HepG2 (cell line): ENCODE data around the gene CLASP1. TPM values are rescaled to one million over a fixed set of nuclear protein-coding genes. Genes with fewer than 3 reads are reported as not detected.

Experiments used
- ATAC-seq: fragments of 200-7000 bp; cut with Tn5 transposase; 3 replicates; pipeline ENCODE4 v1.9.1; 2020; ENCODE audit warnings: mild to moderate bottlenecking, moderate library complexity
- BruUV-seq: library from RNA; stranded (reverse); fragments of 400-500 nt; replicated peaks from 2 replicates; lab custom pipeline; 2021; lab: Mats Ljungman, UMichigan
- CTCF ChIA-PET: fragments of 300-600 bp; formaldehyde crosslinking; extraction: SDS; loops from one replicate; lab custom pipeline; 2021; ENCODE audit warnings: low total read pairs, inconsistent platforms, low intra/inter-chr PET ratio; lab: Yijun Ruan, JAX
- POLR2A ChIA-PET: fragments of 350-600 bp; sonication (Branson Sonifier 250); formaldehyde crosslinking; loops from one replicate; lab custom pipeline; 2020; ENCODE audit warnings: antibody characterized with exemption, inconsistent platforms; lab: Yijun Ruan, JAX
- DNase-seq: peaks from one replicate; pipeline ENCODE4 v3.0.0-alpha.2; 2015; ENCODE audit warnings: low spot score
- FAIRE-seq: peaks from 3 replicates; lab custom pipeline; 2011; peaks lifted over from hg19 to GRCh38; lab: Jason Lieb, UNC
- H2AFZ ChIP-seq: one replicate; pipeline ENCODE4 v1.6.1; 2011; ENCODE audit warnings: low read length, inconsistent platforms
- H3K27ac ChIP-seq: fragments of 300-600 bp; 3 replicates; pipeline ENCODE4 v1.8.0; 2011; ENCODE audit warnings: mixed run types, mild to moderate bottlenecking, mixed read lengths, low read length, inconsistent platforms; ENCODE audit not compliant: insufficient read depth; ENCODE audit errors: extremely low read length
- H3K27me3 ChIP-seq, 2 experiments: fragments of 200-600 bp in 1 of 2; 2 replicates in 1 of 2; 3 replicates in 1 of 2; pipeline versions ENCODE4 v1.6.0 to v1.8.0; 2011; ENCODE audit warnings: low read length in 2 of 2, mild to moderate bottlenecking in 2 of 2, moderate library complexity in 2 of 2, inconsistent platforms in 1 of 2; ENCODE audit not compliant: insufficient read depth in 2 of 2, control insufficient read depth in 1 of 2
- H3K36me3 ChIP-seq, 2 experiments: fragments of 200-600 bp in 1 of 2; replicated peaks in 1 of 2; 2 replicates in 1 of 2; 3 replicates in 1 of 2; pipeline versions ENCODE4 v1.5.1 to v1.8.0; 2011; ENCODE audit warnings: low read length in 2 of 2, inconsistent platforms in 1 of 2; ENCODE audit not compliant: insufficient read depth in 2 of 2, control insufficient read depth in 1 of 2
- H3K4me1 ChIP-seq: 2 replicates; pipeline ENCODE4 v1.5.1; 2012; ENCODE audit warnings: low read length, inconsistent platforms; ENCODE audit not compliant: insufficient read depth
- H3K4me2 ChIP-seq: 2 replicates; pipeline ENCODE4 v1.6.0; 2011; ENCODE audit warnings: low read depth, low read length, inconsistent platforms
- H3K4me3 ChIP-seq, 3 experiments: fragments of 200-600 bp in 1 of 3; sonication (generic), shearing (Covaris generic) in 1 of 3; replicated peaks in 1 of 3; 2 replicates each; pipeline ENCODE4 v1.5.1; 2011 to 2016; ENCODE audit warnings: low read length in 3 of 3, inconsistent platforms in 2 of 3, low read depth in 2 of 3, mild to moderate bottlenecking in 2 of 3, control low read depth in 1 of 3, mixed read lengths in 1 of 3; ENCODE audit not compliant: insufficient read depth in 1 of 3
- H3K79me2 ChIP-seq: one replicate; pipeline ENCODE4 v1.6.1; 2011; ENCODE audit warnings: low read length, inconsistent platforms; ENCODE audit not compliant: insufficient read depth
- H3K9ac ChIP-seq: 2 replicates; pipeline ENCODE4 v1.6.0; 2011; ENCODE audit warnings: mild to moderate bottlenecking, low read depth, low read length, inconsistent platforms; ENCODE audit not compliant: insufficient read depth
- H3K9me3 ChIP-seq: 2 replicates; pipeline ENCODE4 v1.5.1; 2012; ENCODE audit warnings: mild to moderate bottlenecking, low read length
- H4K20me1 ChIP-seq: 2 replicates; pipeline ENCODE4 v1.6.0; 2011; ENCODE audit warnings: inconsistent platforms, mild to moderate bottlenecking, low read length, moderate library complexity; ENCODE audit not compliant: insufficient read depth
- CAMTA2 ChIP-seq: sonication (generic); formaldehyde crosslinking; IDR thresholded peaks from 2 replicates; pipeline ENCODE4 v1.4.0; 2020; ENCODE audit warnings: mild to moderate bottlenecking, missing genetic modification reagents, borderline replicate concordance
- EP300 ChIP-seq, 3 experiments: sonication (generic) in 1 of 3; formaldehyde crosslinking in 1 of 3; IDR thresholded peaks; 2 replicates each; pipeline versions ENCODE4 v1.5.1 to v1.6.1; 2011 to 2020; ENCODE audit warnings: low read depth in 2 of 3, low read length in 2 of 3, borderline replicate concordance in 1 of 3, improper control_type of control experiment in 1 of 3, mild to moderate bottlenecking in 1 of 3, missing genetic modification reagents in 1 of 3, moderate library complexity in 1 of 3
- GABPA ChIP-seq, 2 experiments: IDR thresholded peaks; 2 replicates each; pipeline ENCODE4 v1.6.1; 2011 to 2016; ENCODE audit warnings: low read depth in 2 of 2, low read length in 1 of 2, missing biosample characterization in 1 of 2, missing genetic modification characterization in 1 of 2
- HIVEP1 ChIP-seq: sonication (generic); formaldehyde crosslinking; IDR thresholded peaks from 2 replicates; pipeline ENCODE4 v1.4.0; 2020; ENCODE audit warnings: mild to moderate bottlenecking, missing genetic modification reagents
- KAT8 ChIP-seq: IDR thresholded peaks from 2 replicates; pipeline ENCODE4 v1.6.1; 2016; ENCODE audit warnings: missing genetic modification reagents, missing compliant biosample characterization
- KLF15 ChIP-seq: sonication (generic); formaldehyde crosslinking; IDR thresholded peaks from 2 replicates; pipeline ENCODE4 v1.8.1; 2023; ENCODE audit warnings: borderline replicate concordance, mild to moderate bottlenecking, inconsistent platforms, missing genetic modification reagents, mixed read lengths
- KLF16 ChIP-seq, 2 experiments: sonication (generic) in 1 of 2; formaldehyde crosslinking in 1 of 2; IDR thresholded peaks; 2 replicates each; pipeline versions ENCODE4 v1.6.1 to v1.8.0; 2016 to 2023; ENCODE audit warnings: missing genetic modification reagents in 2 of 2, missing compliant biosample characterization in 1 of 2
- LRRFIP1 ChIP-seq: sonication (generic); formaldehyde crosslinking; conservative IDR thresholded peaks from 2 replicates; pipeline ENCODE4 v1.4.0; 2020; ENCODE audit warnings: missing genetic modification reagents
- NCOR1 ChIP-seq: fragments of 200-600 bp; sonication (generic); IDR thresholded peaks from 2 replicates; pipeline ENCODE4 v1.7.0; 2017; ENCODE audit warnings: antibody characterized with exemption, low read length, borderline replicate concordance
- ONECUT2 ChIP-seq: sonication (generic); formaldehyde crosslinking; IDR thresholded peaks from 2 replicates; pipeline ENCODE4 v1.4.0; 2020; ENCODE audit warnings: missing genetic modification reagents
- REXO4 ChIP-seq: sonication (generic); formaldehyde crosslinking; IDR thresholded peaks from 2 replicates; pipeline ENCODE4 v1.8.0; 2022; ENCODE audit warnings: missing genetic modification reagents, mild to moderate bottlenecking, borderline replicate concordance
- ZBED4 ChIP-seq: sonication (generic); formaldehyde crosslinking; IDR thresholded peaks from 2 replicates; pipeline ENCODE4 v1.4.0; 2020; ENCODE audit warnings: missing genetic modification reagents, borderline replicate concordance
- ZFP41 ChIP-seq: sonication (generic); formaldehyde crosslinking; IDR thresholded peaks from 2 replicates; pipeline ENCODE4 v1.4.0; 2020; ENCODE audit warnings: mild to moderate bottlenecking, missing genetic modification reagents, borderline replicate concordance
- ZFYVE20 ChIP-seq: sonication (generic); formaldehyde crosslinking; IDR thresholded peaks from 2 replicates; pipeline ENCODE4 v1.8.0; 2023; ENCODE audit warnings: low read depth, mild to moderate bottlenecking, moderate library complexity, missing genetic modification reagents, borderline replicate concordance
- ZNF18 ChIP-seq: sonication (generic); formaldehyde crosslinking; IDR thresholded peaks from 2 replicates; pipeline ENCODE4 v1.8.0; 2022; ENCODE audit warnings: mild to moderate bottlenecking, missing genetic modification reagents; ENCODE audit not compliant: insufficient replicate concordance
- ZNF343 ChIP-seq: sonication (generic); formaldehyde crosslinking; IDR thresholded peaks from 2 replicates; pipeline ENCODE4 v1.4.0; 2020; ENCODE audit warnings: mild to moderate bottlenecking, missing genetic modification reagents
- WGBS: methylation state at CpG from one replicate; pipeline ENCODE4 v1.1.6; 2017; ENCODE audit warnings: low lambda C conversion rate; 5-methylcytosine and 5-hydroxymethylcytosine counted together
- in situ Hi-C: cut with HindIII; loops from 2 replicates; pipeline ENCODE4 v1.10.0; 2017; ENCODE audit warnings: low pct_unique_long_range_greater_than_20kb; ENCODE audit not compliant: extremely low pct_ligation_motif_present
- intact Hi-C: fragments of 100-400 bp; cut with micrococcal nuclease; formaldehyde crosslinking; loops from one replicate; pipeline ENCODE4 v1.10.0; 2022; ENCODE audit not compliant: unreplicated experiment
- polyA plus RNA-seq, 8 experiments: library from polyadenylated mRNA; depleted of rRNA in 3 of 8; stranded (reverse) in 7 of 8; unstranded in 1 of 8; fragments of >200 nt; fragmentation: Illumina TruSeq in 4 of 8; extraction: Trizol in 4 of 8; gene quantifications; 2 replicates each; pipeline versions ENCODE4 v1.2.1 to v1.2.3, GENCODE V29; 2011 to 2016; ENCODE audit warnings: low read depth in 4 of 8, missing spikeins in 1 of 8, mixed read lengths in 1 of 8; ENCODE audit not compliant: insufficient read depth in 1 of 8
- total RNA-seq, 5 experiments: library from RNA; depleted of rRNA; stranded (reverse); fragments of >200 nt; fragmentation: Illumina TruSeq; extraction: Trizol; gene quantifications; 2 replicates each; pipeline ENCODE4 v1.2.3, GENCODE V29; 2016; ENCODE audit warnings: low read depth in 1 of 5

Gene CLASP1
- total and polyA plus RNA-seq, 2 of the 13 experiments (the other 11 are each of a cell fraction or from before 2014, with no cell fraction given): 11.7 to 47.9 TPM

GRCh38 chr2:121536347-121536746, 112.9 kb downstream of the CLASP1 start:
- H3K27ac ChIP-seq: no peak overlapping the region
- peaks cover 44% of the 10 kb centered on the region for H3K79me2 ChIP-seq
- ATAC-seq (no peak), FAIRE-seq (no peak), DNase-seq (no peak)
- no peaks in the 10 kb centered on the region for H3K27me3 ChIP-seq
- ChIA-PET CTCF (no interaction called here), POLR2A (interaction anchor here (1.6 kb wide), 1 partner anchor 112 kb away, joined by 3 read pairs; no protein-coding TSS in a partner anchor)
- in situ Hi-C loops: no loop called here
- H3K4me2 ChIP-seq: no peak overlapping the region
- H2AFZ ChIP-seq: no peak overlapping the region
- peaks cover 8% of the 10 kb centered on the region for H4K20me1 ChIP-seq
- 0 out of 5 replicates have a peak, but pooled peaks cover 0 to 3% of the 10 kb centered on the region in 2 experiments for H3K36me3 ChIP-seq
- no peaks in the 10 kb centered on the region for H3K9me3 ChIP-seq
- intact Hi-C loops: no loop called here
- no peak overlapping the region for H3K4me3 ChIP-seq
- no peak overlapping the region for H3K9ac ChIP-seq
- BruUV-seq: no TSS peak
- peaks cover 37% of the 10 kb centered on the region for H3K4me1 ChIP-seq
- WGBS: 92% methylated on average over 1 of the region's 1 CpG
- no peak for TF ChIP-seq ZFYVE20
- TF ChIP-seq REXO4 (CRISPR knock-in tag): no peak
- no peak for TF ChIP-seq CAMTA2
- no peak for TF ChIP-seq ONECUT2 (CRISPR knock-in tag)
- TF ChIP-seq ZFP41 (CRISPR knock-in tag): no peak
- TF ChIP-seq ZNF343 (CRISPR knock-in tag): no peak
- TF ChIP-seq HIVEP1 (CRISPR knock-in tag): no peak
- no peak for TF ChIP-seq EP300 (IDR thresholded peaks at IDR 0.05; ENCODE audit: low read depth in 2 of 2, low read length in 2 of 2)
- TF ChIP-seq EP300 (CRISPR knock-in tag; IDR thresholded peaks at IDR 0.05; ENCODE audit: borderline replicate concordance): no peak
- no peak for TF ChIP-seq KLF16 (CRISPR knock-in tag; IDR thresholded peaks at IDR 0.05)
- no peak for TF ChIP-seq KAT8 (CRISPR knock-in tag)
- TF ChIP-seq GABPA (IDR thresholded peaks at IDR 0.05; ENCODE audit: low read depth, low read length): no peak
- TF ChIP-seq GABPA (CRISPR knock-in tag; IDR thresholded peaks at IDR 0.05; ENCODE audit: low read depth): no peak
- no peak for TF ChIP-seq NCOR1
- TF ChIP-seq KLF15: no peak
- no peak for TF ChIP-seq ZBED4
- no peak for TF ChIP-seq ZNF18
- no peak for TF ChIP-seq LRRFIP1 (CRISPR knock-in tag)
